HG02610 (cell line): ENCODE data around the gene UBE2A.

Source experiments
- ATAC-seq: cut with Tn5 transposase; IDR thresholded peaks from one replicate; pipeline ENCODE4 v1.9.1; 2021; ENCODE audit warnings: mild to moderate bottlenecking, moderate library complexity; ENCODE audit not compliant: unreplicated experiment

The UBE2A gene

GRCh38 chrX:119574394-119575266 lies at the start of gene UBE2A:
Gene UBE2A (plus strand): TSS chrX:119574563. CDS start chrX:119574712, 149 bp downstream.
- peak; percentile 81 for ATAC-seq

DNA sequence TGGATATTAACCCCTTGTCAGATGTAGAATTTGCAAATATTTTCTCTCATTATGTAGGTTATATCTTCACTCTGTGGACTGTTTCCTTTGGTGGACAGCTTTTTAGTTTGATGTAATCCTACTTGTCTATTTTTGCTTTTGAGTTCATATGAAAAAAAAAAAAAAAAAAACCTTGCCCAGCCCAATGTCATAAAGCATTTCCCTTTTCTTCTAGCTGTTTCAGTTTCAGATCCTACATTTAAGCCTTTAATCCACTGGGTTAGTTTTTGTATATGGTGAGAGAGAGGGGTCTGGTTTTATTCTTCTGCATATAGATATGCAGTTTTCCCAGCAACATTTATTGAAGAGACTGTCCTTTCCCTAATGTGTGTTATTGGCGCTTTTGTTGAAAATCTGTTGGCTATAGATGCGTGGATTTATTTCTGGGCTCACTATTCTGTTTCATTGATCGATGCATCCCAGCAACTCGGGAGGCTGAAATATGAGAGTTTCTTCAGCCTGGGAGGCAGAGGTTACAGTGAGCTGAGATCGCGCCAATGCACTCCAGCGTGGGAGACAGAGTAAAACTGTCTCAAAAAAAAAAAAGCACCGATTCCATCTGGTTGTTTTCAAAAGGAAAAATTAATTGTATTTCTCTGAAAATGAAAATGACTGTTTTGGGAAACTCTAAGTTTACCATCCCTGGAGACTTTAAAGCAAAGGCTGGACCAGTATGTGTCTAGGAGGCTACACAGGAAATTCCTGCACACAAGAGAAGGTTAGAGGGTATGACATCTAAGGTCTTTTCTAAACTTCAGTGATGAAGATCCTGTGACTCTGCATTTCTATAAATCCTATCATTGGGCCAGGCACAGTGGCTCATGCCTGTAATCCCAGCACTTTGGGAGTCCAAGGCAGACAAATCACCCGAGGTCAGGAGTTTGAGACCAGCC lies 44.8 kb upstream of the UBE2A start:
- ATAC-seq = no peak

GRCh38 chrX:119537487-119537886 lies 36.9 kb upstream of the UBE2A start:
- ATAC-seq = no peak

GRCh38 chrX:119539872-119540271 lies 34.5 kb upstream of the UBE2A start:
- no peak for ATAC-seq

DNA sequence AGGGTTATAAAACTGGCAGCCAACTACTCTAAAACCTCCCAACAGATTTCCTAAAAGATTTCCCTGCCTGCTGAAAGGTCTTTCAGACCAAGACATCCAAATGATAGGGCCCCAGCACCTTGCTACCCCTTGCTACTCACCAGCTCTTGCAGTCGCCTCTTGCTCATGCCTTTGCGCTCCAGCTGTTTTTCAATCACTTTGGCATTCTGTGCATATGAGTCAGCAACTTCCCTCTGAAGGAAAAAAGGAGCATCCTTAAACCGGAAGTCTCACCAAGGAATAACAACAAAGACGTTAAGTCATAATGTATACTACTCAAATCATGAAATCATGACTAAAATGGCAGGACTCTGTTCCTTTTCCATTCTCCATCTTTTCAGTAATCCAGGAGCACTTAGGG lies 33.2 kb upstream of the UBE2A start:
- ATAC-seq = no peak

- peak; percentile 74 for ATAC-seq
Observed at GRCh38 chrX:119549327-119550016, 24.9 kb upstream of the UBE2A start.

DNA sequence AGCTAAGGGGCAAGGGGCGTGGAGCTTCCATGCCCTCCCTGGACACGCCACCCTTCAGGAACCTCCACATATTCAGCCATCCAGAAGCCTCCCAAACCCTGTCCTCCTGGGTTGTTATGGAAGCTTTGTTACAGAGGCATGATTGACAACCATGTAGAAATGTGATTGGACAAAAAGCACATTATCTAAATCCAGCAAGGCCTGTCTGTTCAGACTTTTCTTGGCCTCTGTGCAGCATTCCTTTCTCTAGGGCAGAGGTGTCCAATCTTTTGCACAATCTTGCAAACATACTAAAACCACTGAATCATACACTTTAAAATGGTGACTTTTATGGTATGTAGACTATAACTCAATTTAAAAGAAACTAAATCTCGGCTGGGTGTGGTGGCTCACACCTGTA lies 21.9 kb upstream of the UBE2A start:
- no peak for ATAC-seq

GRCh38 chrX:119565107-119565663 lies 9.2 kb upstream of the UBE2A start, which contains the start of gene STEEP1:
Gene STEEP1 (minus strand): TSS chrX:119565409. CDS start chrX:119565355, 54 bp downstream.
- ATAC-seq = peak; percentile 93

DNA sequence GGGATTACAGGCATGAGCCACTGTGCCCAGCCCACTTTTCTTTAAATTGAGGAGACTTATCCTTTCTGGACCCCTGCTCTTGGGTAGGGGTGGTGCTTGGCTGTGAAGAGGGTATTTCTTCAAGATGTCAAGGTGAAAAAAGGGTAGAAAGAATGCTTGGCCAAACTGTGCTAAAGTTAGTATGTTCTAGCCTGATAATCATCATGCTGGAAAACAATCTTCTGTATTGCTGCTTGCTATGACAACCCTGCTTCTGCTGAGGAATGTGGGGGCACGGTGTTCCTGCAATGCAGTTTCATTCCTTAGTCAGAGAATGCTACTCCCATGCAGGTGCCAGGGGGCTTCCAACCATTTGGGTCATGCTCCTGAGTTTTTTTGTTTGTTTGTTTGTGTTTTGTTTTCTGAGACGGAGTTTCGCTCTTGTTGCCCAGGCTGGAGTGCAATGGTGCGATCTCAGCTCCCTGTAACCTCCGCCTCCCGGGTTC lies 4.0 kb upstream of the UBE2A start:
- no peak for ATAC-seq

DNA sequence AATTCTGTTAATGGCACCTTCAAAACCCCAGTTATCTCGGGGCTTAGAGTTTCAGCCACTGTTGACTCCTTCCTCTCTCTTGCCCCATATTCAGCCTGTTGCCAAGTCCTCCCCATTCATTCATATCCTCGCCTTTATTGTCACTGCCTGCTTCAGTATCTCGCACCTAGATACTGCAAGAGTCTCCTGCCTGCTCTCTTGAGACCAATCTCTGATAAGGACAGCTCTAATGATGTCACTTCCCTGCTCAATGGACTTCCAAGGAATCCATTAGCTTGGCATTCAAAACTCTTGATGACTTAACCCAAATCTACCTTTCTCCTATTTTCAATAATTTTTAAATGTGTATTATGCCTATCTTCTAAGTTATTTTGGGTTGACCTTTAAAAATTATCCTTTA lies 1.1 kb upstream of the UBE2A start:
- no peak for ATAC-seq

GRCh38 chrX:119573840-119574393 lies 446 bp upstream of the UBE2A start:
- ATAC-seq = peak; percentile 18

DNA sequence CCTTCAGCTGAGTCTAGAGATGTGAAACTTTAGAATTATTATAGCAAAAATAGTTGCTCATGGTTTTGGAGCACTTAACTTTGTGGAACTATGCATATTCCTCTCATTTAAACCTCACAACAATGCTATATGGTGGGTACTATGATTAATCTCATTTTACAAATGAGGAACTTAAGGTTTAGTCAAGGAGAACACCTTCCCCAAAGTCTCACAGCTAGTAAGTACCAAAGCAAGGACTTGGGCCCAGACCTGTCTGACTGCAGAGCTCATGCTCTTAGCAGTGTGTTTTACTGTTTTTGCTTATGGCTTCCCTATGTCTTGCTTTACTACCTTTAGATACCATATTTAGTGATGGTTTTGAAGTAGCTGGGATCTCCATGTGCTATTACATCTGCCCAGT lies 5.1 kb downstream of the UBE2A start:
- peak; percentile 58 for ATAC-seq

GRCh38 chrX:119583431-119584059 lies 9.2 kb downstream of the UBE2A start:
- no peak for ATAC-seq

- ATAC-seq = no peak
Observed at GRCh38 chrX:119589810-119590209, 15.4 kb downstream of the UBE2A start.

- ATAC-seq = no peak
Observed at GRCh38 chrX:119602701-119603255, 28.4 kb downstream of the UBE2A start.

GRCh38 chrX:119604766-119605463 lies 30.6 kb downstream of the UBE2A start:
- ATAC-seq = no peak

- ATAC-seq = peak; percentile 28
Observed at GRCh38 chrX:119605464-119606279, 31.3 kb downstream of the UBE2A start.
